MCF 10A (cell line): ENCODE data around the gene MECP2. TPM values are rescaled to one million over a fixed set of nuclear protein-coding genes. Genes with fewer than 3 reads are reported as not detected.

Experiments used
- BruUV-seq: library from RNA; stranded (reverse); fragments of 400-500 nt; replicated peaks from 2 replicates; lab custom pipeline; 2021; lab: Mats Ljungman, UMichigan
- CTCF ChIA-PET: fragments of 300-600 bp; sonication (Branson Sonifier 250); formaldehyde crosslinking; extraction: SDS; loops from one replicate; lab custom pipeline; 2021; ENCODE audit warnings: antibody characterized with exemption, inconsistent platforms; lab: Yijun Ruan, JAX
- POLR2A ChIA-PET: fragments of 300-600, 350-650 bp; sonication (Branson Sonifier 250); formaldehyde crosslinking; extraction: SDS; loops from one replicate; lab custom pipeline; 2020; ENCODE audit warnings: antibody characterized with exemption, inconsistent platforms; lab: Yijun Ruan, JAX
- DNase-seq: peaks from one replicate; pipeline ENCODE4 v3.0.0-alpha.2; 2018; ENCODE audit not compliant: unreplicated experiment
- H3K27ac Mint-ChIP-seq: one replicate; pipeline ENCODE4 v1.8.0; 2022; ENCODE audit warnings: mild to moderate bottlenecking, low read depth, mixed read lengths; ENCODE audit not compliant: unreplicated experiment
- H3K27me3 Mint-ChIP-seq: one replicate; pipeline ENCODE4 v1.8.0; 2022; ENCODE audit warnings: mixed read lengths; ENCODE audit not compliant: insufficient read depth, unreplicated experiment
- H3K36me3 Mint-ChIP-seq: one replicate; pipeline ENCODE4 v1.8.0; 2022; ENCODE audit warnings: mild to moderate bottlenecking, moderate library complexity, mixed read lengths; ENCODE audit not compliant: insufficient read depth, unreplicated experiment
- H3K4me1 Mint-ChIP-seq: one replicate; pipeline ENCODE4 v1.8.0; 2022; ENCODE audit warnings: mixed read lengths; ENCODE audit not compliant: insufficient read depth, unreplicated experiment
- H3K4me3 Mint-ChIP-seq: one replicate; pipeline ENCODE4 v1.8.0; 2022; ENCODE audit warnings: mild to moderate bottlenecking, moderate library complexity, mixed read lengths; ENCODE audit not compliant: unreplicated experiment
- H3K9me3 Mint-ChIP-seq: one replicate; pipeline ENCODE4 v1.8.0; 2022; ENCODE audit warnings: mixed read lengths; ENCODE audit not compliant: unreplicated experiment
- intact Hi-C: fragments of 100-400 bp; cut with micrococcal nuclease; formaldehyde crosslinking; loops from 2 replicates; pipeline ENCODE4 v1.14.1; 2022
- total RNA-seq: library from RNA; stranded (reverse); gene quantifications from 2 replicates; pipeline ENCODE4 v1.2.3, GENCODE V29; 2022
- TF ChIP-seq, protein P1 (sequence below): fragments of 200-600 bp; IDR thresholded peaks from one replicate; pipeline ENCODE4 v1.8.0; 2022; ENCODE audit warnings: antibody characterized with exemption, mild to moderate bottlenecking; ENCODE audit not compliant: unreplicated experiment

MECP2 gene
- total RNA-seq, 1 experiment from 2014 or later, result 46.9 TPM

- Mint-ChIP-seq H3K4me1 (peaks cover 6% of the 10 kb centered on the region), H3K4me3 (no peak overlapping the region), H3K9me3 (no peaks in the 10 kb centered on the region), H3K27ac (no peak overlapping the region), H3K27me3 (peaks cover 69% of the 10 kb centered on the region), H3K36me3 (peaks cover 26% of the 10 kb centered on the region)
- intact Hi-C loops, result no loop called here
- peak; percentile 20 for DNase-seq
- no TSS peak for BruUV-seq
- CTCF ChIA-PET, result interaction anchor here (0.5 to 0.7 kb wide), 4 partner anchors 20 to 1089 kb away, joined by 3 to 5 read pairs (median 3); no protein-coding TSS in a partner anchor
- TF ChIP-seq, protein P1, sequence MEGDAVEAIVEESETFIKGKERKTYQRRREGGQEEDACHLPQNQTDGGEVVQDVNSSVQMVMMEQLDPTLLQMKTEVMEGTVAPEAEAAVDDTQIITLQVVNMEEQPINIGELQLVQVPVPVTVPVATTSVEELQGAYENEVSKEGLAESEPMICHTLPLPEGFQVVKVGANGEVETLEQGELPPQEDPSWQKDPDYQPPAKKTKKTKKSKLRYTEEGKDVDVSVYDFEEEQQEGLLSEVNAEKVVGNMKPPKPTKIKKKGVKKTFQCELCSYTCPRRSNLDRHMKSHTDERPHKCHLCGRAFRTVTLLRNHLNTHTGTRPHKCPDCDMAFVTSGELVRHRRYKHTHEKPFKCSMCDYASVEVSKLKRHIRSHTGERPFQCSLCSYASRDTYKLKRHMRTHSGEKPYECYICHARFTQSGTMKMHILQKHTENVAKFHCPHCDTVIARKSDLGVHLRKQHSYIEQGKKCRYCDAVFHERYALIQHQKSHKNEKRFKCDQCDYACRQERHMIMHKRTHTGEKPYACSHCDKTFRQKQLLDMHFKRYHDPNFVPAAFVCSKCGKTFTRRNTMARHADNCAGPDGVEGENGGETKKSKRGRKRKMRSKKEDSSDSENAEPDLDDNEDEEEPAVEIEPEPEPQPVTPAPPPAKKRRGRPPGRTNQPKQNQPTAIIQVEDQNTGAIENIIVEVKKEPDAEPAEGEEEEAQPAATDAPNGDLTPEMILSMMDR, result no peak
- POLR2A ChIA-PET, result interaction anchor here (0.6 kb wide), 1 partner anchor 16 kb away, joined by 3 read pairs; no protein-coding TSS in a partner anchor
Observed at GRCh38 chrX:154046031-154046781, 51.3 kb downstream of the MECP2 start.

DNA sequence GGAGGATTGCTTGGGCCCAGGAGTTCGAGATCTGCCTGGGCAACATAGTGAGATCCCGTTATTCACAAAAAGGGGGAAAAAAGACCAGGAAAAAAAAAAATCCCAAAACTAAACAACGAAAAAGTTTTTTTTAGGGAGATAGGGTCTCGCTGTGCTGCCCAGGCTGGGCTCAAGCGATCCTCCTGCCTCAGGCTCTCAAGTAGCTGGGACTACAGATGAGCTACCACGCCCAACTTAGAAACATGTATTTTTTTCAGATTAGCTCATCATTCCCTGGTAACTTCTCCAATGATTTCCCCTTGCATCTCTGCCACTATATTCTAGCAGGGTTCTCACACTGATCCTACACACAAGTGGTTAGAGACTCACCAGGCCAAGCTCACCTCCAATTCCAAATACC lies 53.4 kb downstream of the MECP2 start:
- CTCF ChIA-PET, result interaction anchor here (0.6 to 1.0 kb wide), 2 partner anchors 14 to 34 kb away, joined by 3 to 5 read pairs; no protein-coding TSS in a partner anchor
- POLR2A ChIA-PET, result no interaction called here
- intact Hi-C loops, result no loop called here
- Mint-ChIP-seq H3K4me1 (no peaks in the 10 kb centered on the region), H3K27ac (no peak overlapping the region), H3K36me3 (peaks cover 35% of the 10 kb centered on the region), H3K27me3 (peaks cover 69% of the 10 kb centered on the region), H3K9me3 (no peaks in the 10 kb centered on the region), H3K4me3 (no peak overlapping the region)
- no TSS peak for BruUV-seq
- TF ChIP-seq, protein P1, result no peak
- DNase-seq, result no peak

GRCh38 chrX:154043003-154043763 lies 54.3 kb downstream of the MECP2 start:
- DNase-seq, result peak; percentile 64
- TF ChIP-seq, protein P1, result no peak
- intact Hi-C loops, result no loop called here
- peaks cover 69% of the 10 kb centered on the region for H3K27me3 Mint-ChIP-seq
- no peaks in the 10 kb centered on the region for H3K4me1 Mint-ChIP-seq
- no peak overlapping the region for H3K4me3 Mint-ChIP-seq
- H3K36me3 Mint-ChIP-seq, result peaks cover 30% of the 10 kb centered on the region
- CTCF ChIA-PET, result interaction anchor here (0.6 to 1.0 kb wide), 2 partner anchors 13 to 402 kb away, joined by 3 read pairs; no protein-coding TSS in a partner anchor
- no peak overlapping the region for H3K27ac Mint-ChIP-seq
- no TSS peak for BruUV-seq
- H3K9me3 Mint-ChIP-seq, result no peaks in the 10 kb centered on the region
- POLR2A ChIA-PET, result no interaction called here

DNA sequence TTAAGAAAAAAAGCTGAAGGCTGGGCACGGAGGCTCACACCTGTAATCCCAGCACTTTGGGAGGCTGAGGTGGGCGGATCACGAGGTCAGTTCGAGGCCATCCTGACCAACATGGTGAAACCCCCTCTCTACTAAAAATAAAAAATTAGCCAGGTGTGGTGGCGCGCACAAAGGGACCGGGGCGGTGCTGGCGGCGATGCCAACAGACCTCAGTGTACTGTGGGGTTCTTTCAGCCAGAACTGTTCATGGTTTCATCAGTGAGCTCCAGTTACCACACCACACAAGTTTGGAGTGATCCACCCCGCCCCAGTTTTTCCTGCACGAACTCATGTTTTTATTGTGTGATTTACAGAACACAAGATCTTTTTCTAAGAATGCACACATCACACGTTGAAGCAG lies 56.7 kb downstream of the MECP2 start:
- ChIA-PET POLR2A (interaction anchor here (1.2 kb wide), 1 partner anchor 21 kb away, joined by 3 read pairs; no protein-coding TSS in a partner anchor), CTCF (interaction anchor here (0.6 to 2.6 kb wide), 4 partner anchors 11 to 1114 kb away, joined by 3 to 16 read pairs (median 4); no protein-coding TSS in a partner anchor)
- TF ChIP-seq, protein P1, result no peak
- DNase-seq, result no peak
- peaks cover 17% of the 10 kb centered on the region for H3K36me3 Mint-ChIP-seq
- no peaks in the 10 kb centered on the region for H3K9me3 Mint-ChIP-seq
- no peaks in the 10 kb centered on the region for H3K4me1 Mint-ChIP-seq
- H3K27ac Mint-ChIP-seq, result no peak overlapping the region
- H3K27me3 Mint-ChIP-seq, result peaks cover 56% of the 10 kb centered on the region
- intact Hi-C loops, result no loop called here
- H3K4me3 Mint-ChIP-seq, result no peak overlapping the region
- BruUV-seq, result no TSS peak
